Endothelial cell of umbilical vein (primary cell): ENCODE results near the gene CEP192. TPM values are rescaled to one million over a fixed set of nuclear protein-coding genes. Genes with fewer than 3 reads are reported as not detected.

Experiments
- BruUV-seq: library from RNA; stranded (reverse); fragments of 400-500 nt; replicated peaks from 2 replicates; lab custom pipeline; 2021; lab: Mats Ljungman, UMichigan
- CTCF ChIA-PET: fragments of 300-600, 350-600 bp; sonication (Branson Sonifier 250); formaldehyde crosslinking; loops from one replicate; lab custom pipeline; 2021; ENCODE audit warnings: antibody characterized with exemption, inconsistent platforms; lab: Charles Lee
- POLR2A ChIA-PET: fragments of 300-600, 350-600 bp; sonication (Branson Sonifier 250); formaldehyde crosslinking; loops from one replicate; lab custom pipeline; 2021; ENCODE audit warnings: antibody characterized with exemption, inconsistent platforms; lab: Charles Lee
- DNase-seq: peaks from one replicate; pipeline ENCODE4 v3.0.0-alpha.2; 2011; ENCODE audit warnings: low read depth, low spot score
- FAIRE-seq: peaks from 2 replicates; lab custom pipeline; 2011; peaks lifted over from hg19 to GRCh38; lab: Jason Lieb, UNC
- H2AFZ ChIP-seq: 2 replicates; pipeline ENCODE4 v1.6.0; 2012; ENCODE audit warnings: low read depth, low read length, control low read depth, inconsistent platforms
- H3K27ac ChIP-seq: 2 replicates; pipeline ENCODE4 v1.5.1; 2011; ENCODE audit warnings: low read depth, mild to moderate bottlenecking, control low read depth, low read length, moderate library complexity; ENCODE audit not compliant: insufficient read depth
- H3K27me3 ChIP-seq, 2 experiments: 2 replicates each; pipeline versions ENCODE4 v1.6.0 to v1.6.1; 2011; ENCODE audit warnings: low read length in 2 of 2, mixed read lengths in 1 of 2; ENCODE audit not compliant: control insufficient read depth in 2 of 2, insufficient read depth in 2 of 2
- H3K36me3 ChIP-seq, 2 experiments: 2 replicates in 1 of 2; 3 replicates in 1 of 2; pipeline ENCODE4 v1.5.1; 2011; ENCODE audit warnings: low read length in 2 of 2, mild to moderate bottlenecking in 1 of 2, moderate library complexity in 1 of 2; ENCODE audit not compliant: control insufficient read depth in 2 of 2, insufficient read depth in 2 of 2; ENCODE audit errors: extremely low read depth in 1 of 2
- H3K4me1 ChIP-seq: 3 replicates; pipeline ENCODE4 v1.5.1; 2011; ENCODE audit warnings: mild to moderate bottlenecking, low read length; ENCODE audit not compliant: control insufficient read depth, insufficient read depth; ENCODE audit errors: extremely low read depth
- H3K4me2 ChIP-seq: 2 replicates; pipeline ENCODE4 v1.6.1; 2011; ENCODE audit warnings: low read length, control low read depth, mixed read lengths; ENCODE audit not compliant: insufficient read depth
- H3K4me3 ChIP-seq, 3 experiments: fragments of 200-600 bp in 1 of 3; sonication (generic), shearing (Covaris generic) in 1 of 3; replicated peaks in 1 of 3; 2 replicates each; pipeline ENCODE4 v1.5.1; 2011 to 2016; ENCODE audit warnings: control low read depth in 3 of 3, low read length in 3 of 3, mild to moderate bottlenecking in 2 of 3, inconsistent platforms in 1 of 3, low read depth in 1 of 3, moderate library complexity in 1 of 3; ENCODE audit not compliant: insufficient read depth in 1 of 3
- H3K79me2 ChIP-seq: 2 replicates; pipeline ENCODE4 v1.6.0; 2012; ENCODE audit warnings: low read length, inconsistent platforms; ENCODE audit not compliant: control insufficient read depth, insufficient read depth
- H3K9ac ChIP-seq: replicated peaks from 2 replicates; pipeline ENCODE3; 2011; ENCODE audit warnings: low read length, control low read depth; ENCODE audit not compliant: insufficient read depth; ENCODE audit errors: extremely low read depth
- H3K9me1 ChIP-seq: replicated peaks from 3 replicates; pipeline ENCODE4 v1.6.0; 2011; ENCODE audit warnings: mild to moderate bottlenecking, low read length; ENCODE audit not compliant: control insufficient read depth, insufficient read depth; ENCODE audit errors: extremely low read depth
- H3K9me3 ChIP-seq: replicated peaks from 2 replicates; pipeline ENCODE4 v1.5.1; 2012; ENCODE audit warnings: low read length, inconsistent platforms; ENCODE audit not compliant: control insufficient read depth, insufficient read depth
- H4K20me1 ChIP-seq: replicated peaks from 2 replicates; pipeline ENCODE3; 2011; ENCODE audit warnings: mild to moderate bottlenecking, low read length; ENCODE audit not compliant: control insufficient read depth, insufficient read depth; ENCODE audit errors: extremely low read depth
- EZH2 ChIP-seq: IDR thresholded peaks from 2 replicates; pipeline ENCODE4 v1.6.1; 2012; ENCODE audit warnings: borderline replicate concordance, low read depth, mild to moderate bottlenecking, moderate library complexity, low read length, inconsistent platforms; ENCODE audit not compliant: severe bottlenecking
- FOS ChIP-seq: IDR thresholded peaks from 2 replicates; pipeline ENCODE4 v1.6.1; 2011; ENCODE audit warnings: mild to moderate bottlenecking, low read length, moderate library complexity, borderline replicate concordance; ENCODE audit not compliant: insufficient read depth
- JUN ChIP-seq: IDR thresholded peaks from 2 replicates; pipeline ENCODE4 v1.6.1; 2011; ENCODE audit warnings: borderline replicate concordance, low read depth; ENCODE audit not compliant: insufficient read length, insufficient read depth
- MAX ChIP-seq: IDR thresholded peaks from 2 replicates; pipeline ENCODE4 v1.6.1; 2011; ENCODE audit not compliant: insufficient read depth, insufficient read length
- MYC ChIP-seq: IDR thresholded peaks from one replicate; pipeline ENCODE4 v1.6.1; 2011; ENCODE audit warnings: mild to moderate bottlenecking, low read depth, low read length
- dilution Hi-C: fragments of 300-500 bp; cut with MboI; formaldehyde crosslinking; loops from one replicate; pipeline ENCODE4 v1.15.0; 2019; ENCODE audit warnings: low sequenced_read_pairs; ENCODE audit not compliant: extremely low pct_ligation_motif_present
- intact Hi-C: fragments of 100-400 bp; cut with micrococcal nuclease; formaldehyde crosslinking; loops from one replicate; pipeline ENCODE4 v1.10.0; 2022
- polyA plus RNA-seq, 4 experiments: library from polyadenylated mRNA; depleted of rRNA in 3 of 4; stranded (reverse) in 3 of 4; unstranded in 1 of 4; fragments of >200 nt; gene quantifications; 2 replicates each; pipeline versions ENCODE4 v1.2.1 to v1.2.3, GENCODE V29; 2011 to 2012; ENCODE audit warnings: missing spikeins in 1 of 4
- total RNA-seq: library from RNA; stranded (reverse); gene quantifications from 2 replicates; pipeline ENCODE4 v1.2.3, GENCODE V29; 2021
- TF ChIP-seq, protein P1 (sequence below), 2 donors: IDR thresholded peaks; 1 replicate in 1 of 2; 2 replicates in 1 of 2; pipeline ENCODE4 v1.5.1; 2011; ENCODE audit warnings: low read length in 2 of 2, mild to moderate bottlenecking in 2 of 2, moderate library complexity in 2 of 2, control low read depth in 1 of 2, inconsistent platforms in 1 of 2, low read depth in 1 of 2; ENCODE audit not compliant: insufficient read depth in 1 of 2; ENCODE audit errors: extremely low read depth in 1 of 2

Gene CEP192
- total and polyA plus RNA-seq, 2 donors (not counting 3 experiments of a cell fraction or from before 2014, with no cell fraction given): 14.5 to 22.9 TPM

DNA sequence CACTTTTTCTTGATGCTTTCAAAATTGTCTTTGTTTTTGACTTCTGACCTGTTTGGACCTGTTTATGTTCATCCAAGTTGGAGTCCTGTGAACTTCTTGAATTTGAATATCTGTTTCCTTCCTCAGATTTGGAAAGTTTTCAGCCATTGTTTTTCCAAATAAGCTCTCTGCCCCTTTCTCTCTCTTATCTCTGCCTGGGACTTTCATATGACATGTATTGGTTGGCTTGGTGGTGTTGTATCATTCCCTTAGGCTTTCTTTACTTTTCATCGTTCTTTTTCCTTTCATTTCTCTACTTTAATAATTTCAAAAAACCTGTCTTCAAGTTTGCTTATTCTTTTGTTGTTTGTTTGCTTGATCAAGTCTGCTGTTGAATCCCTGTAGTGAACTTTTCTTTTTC lies 167.3 kb downstream of the CEP192 start:
- H3K4me1 ChIP-seq: no peaks in the 10 kb centered on the region
- no peak overlapping the region for H3K9ac ChIP-seq
- no TSS peak for BruUV-seq
- dilution Hi-C loops (no loop called here), intact Hi-C loops (loop anchor here (2.0 to 10.0 kb wide), 2 partner anchors 376 to 432 kb away; no protein-coding TSS in a partner anchor)
- ChIA-PET CTCF (interaction anchor here (0.7 to 2.3 kb wide), 7 partner anchors 11 to 414 kb away, joined by 3 to 21 read pairs (median 9); no protein-coding TSS in a partner anchor), POLR2A (no interaction called here)
- no peak overlapping the region for H2AFZ ChIP-seq
- DNase-seq (no peak), FAIRE-seq (no peak)
- H3K4me3 ChIP-seq: no peak overlapping the region
- TF ChIP-seq MYC (no peak), EZH2 (no peak), JUN (no peak)
- TF ChIP-seq, protein P1, sequence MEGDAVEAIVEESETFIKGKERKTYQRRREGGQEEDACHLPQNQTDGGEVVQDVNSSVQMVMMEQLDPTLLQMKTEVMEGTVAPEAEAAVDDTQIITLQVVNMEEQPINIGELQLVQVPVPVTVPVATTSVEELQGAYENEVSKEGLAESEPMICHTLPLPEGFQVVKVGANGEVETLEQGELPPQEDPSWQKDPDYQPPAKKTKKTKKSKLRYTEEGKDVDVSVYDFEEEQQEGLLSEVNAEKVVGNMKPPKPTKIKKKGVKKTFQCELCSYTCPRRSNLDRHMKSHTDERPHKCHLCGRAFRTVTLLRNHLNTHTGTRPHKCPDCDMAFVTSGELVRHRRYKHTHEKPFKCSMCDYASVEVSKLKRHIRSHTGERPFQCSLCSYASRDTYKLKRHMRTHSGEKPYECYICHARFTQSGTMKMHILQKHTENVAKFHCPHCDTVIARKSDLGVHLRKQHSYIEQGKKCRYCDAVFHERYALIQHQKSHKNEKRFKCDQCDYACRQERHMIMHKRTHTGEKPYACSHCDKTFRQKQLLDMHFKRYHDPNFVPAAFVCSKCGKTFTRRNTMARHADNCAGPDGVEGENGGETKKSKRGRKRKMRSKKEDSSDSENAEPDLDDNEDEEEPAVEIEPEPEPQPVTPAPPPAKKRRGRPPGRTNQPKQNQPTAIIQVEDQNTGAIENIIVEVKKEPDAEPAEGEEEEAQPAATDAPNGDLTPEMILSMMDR (IDR thresholded peaks at IDR 0.05; ENCODE audit: extremely low read depth in 1 of 2, insufficient read depth in 1 of 2, low read depth in 1 of 2, low read length in 2 of 2): no peak
- no peaks in the 10 kb centered on the region for H3K79me2 ChIP-seq
- H3K36me3 ChIP-seq: no peaks in the 10 kb centered on the region
- no peak overlapping the region for H3K27ac ChIP-seq
- no peaks in the 10 kb centered on the region for H3K9me1 ChIP-seq
- no peak overlapping the region for H3K4me2 ChIP-seq
- H3K27me3 ChIP-seq: peaks cover 0 to 6% of the 10 kb centered on the region in 2 experiments
- H3K9me3 ChIP-seq: no peaks in the 10 kb centered on the region
- no peaks in the 10 kb centered on the region for H4K20me1 ChIP-seq

DNA sequence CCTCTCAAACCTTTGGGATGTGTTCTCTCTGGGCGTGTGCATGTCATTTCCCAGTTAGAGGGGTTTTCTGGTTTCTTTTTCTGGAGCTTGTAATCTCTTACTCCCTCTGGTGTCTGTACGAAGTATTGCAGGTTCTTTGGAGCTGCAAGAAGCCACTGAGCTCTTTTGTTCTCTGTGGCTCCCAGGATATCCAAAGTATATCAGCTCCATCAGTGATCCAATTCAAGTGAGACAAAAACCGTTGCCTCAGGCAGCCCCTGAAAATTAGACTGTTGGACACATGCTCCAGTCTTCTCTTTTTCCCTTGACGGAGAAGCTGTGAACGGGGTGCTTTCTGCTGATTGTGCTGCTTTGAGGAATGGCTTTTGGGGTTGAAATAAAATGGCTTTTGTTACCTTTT lies 168.4 kb downstream of the CEP192 start:
- Histone ChIP-seq H3K9me3 (no peaks in the 10 kb centered on the region), H3K4me2 (peak overlapping the region; percentile 19), H3K79me2 (no peaks in the 10 kb centered on the region), H3K4me1 (no peaks in the 10 kb centered on the region), H4K20me1 (no peaks in the 10 kb centered on the region), H3K27ac (no peak overlapping the region), H2AFZ (peak overlapping the region; percentile 63), H3K27me3 (peaks cover 0 to 6% of the 10 kb centered on the region in 2 experiments), H3K36me3 (no peaks in the 10 kb centered on the region), H3K9me1 (no peaks in the 10 kb centered on the region), H3K9ac (no peak overlapping the region), H3K4me3 (no peak overlapping the region)
- dilution Hi-C loops (no loop called here), intact Hi-C loops (loop anchor here (1.0 to 10.0 kb wide), 3 partner anchors 375 to 471 kb away; no protein-coding TSS in a partner anchor)
- POLR2A ChIA-PET: no interaction called here
- no TSS peak for BruUV-seq
- FAIRE-seq (peak; percentile 76), DNase-seq (peak; percentile 58)
- CTCF ChIA-PET: interaction anchor here (0.6 to 2.3 kb wide), 67 partner anchors 8 to 832 kb away, joined by 3 to 27 read pairs (median 4); partner anchors contain the start of genes CEP192 and PTPN2
- TF ChIP-seq MAX: no peak
- TF ChIP-seq JUN: no peak
- no peak for TF ChIP-seq FOS
- TF ChIP-seq, protein P1 (IDR thresholded peaks at IDR 0.05; ENCODE audit: extremely low read depth in 1 of 2, insufficient read depth in 1 of 2, low read depth in 1 of 2, low read length in 2 of 2): peak; percentile 67 to 77
